Ovary (tissue), 9 donors: ENCODE results near the gene MTR. TPM values are rescaled to one million over a fixed set of nuclear protein-coding genes. Genes with fewer than 3 reads are reported as not detected.

Experiments used
- DNase-seq, 5 donors: peaks; one replicate each; pipeline ENCODE4 v3.0.0-alpha.2; 2019 to 2020
- H3K27ac ChIP-seq, 2 donors: fragments of 200-600 bp; one replicate each; pipeline versions ENCODE4 v1.5.1 to v1.8.0; 2019 to 2022
- H3K27me3 ChIP-seq: fragments of 200-600 bp; one replicate; pipeline ENCODE4 v1.8.0; 2022
- H3K36me3 ChIP-seq: fragments of 200-600 bp; sonication (generic); one replicate; pipeline ENCODE4 v1.5.1; 2019
- H3K4me1 ChIP-seq: one replicate; pipeline ENCODE4 v1.8.1; 2013; ENCODE audit warnings: mild to moderate bottlenecking, moderate library complexity; ENCODE audit not compliant: insufficient read depth
- H3K4me3 ChIP-seq: fragments of 200-600 bp; sonication (generic); one replicate; pipeline ENCODE4 v1.5.1; 2017
- H3K9me3 ChIP-seq, 2 donors: fragments of 200-600 bp in 1 of 2; sonication (generic) in 1 of 2; one replicate each; pipeline versions ENCODE4 v1.5.1 to v1.8.1; 2013 to 2019; ENCODE audit warnings: mild to moderate bottlenecking in 1 of 2, moderate library complexity in 1 of 2
- EP300 ChIP-seq: sonication (generic); formaldehyde crosslinking; IDR thresholded peaks from one replicate; pipeline ENCODE4 v1.6.1; 2017; ENCODE audit warnings: antibody characterized with exemption
- POLR2A ChIP-seq: fragments of 450-650 bp; IDR thresholded peaks from one replicate; pipeline ENCODE4 v1.6.1; 2017; ENCODE audit warnings: antibody characterized with exemption, mild to moderate bottlenecking, moderate library complexity
- WGBS, 3 donors: extraction: QIAGEN DNeasy Blood & Tissue Kit in 1 of 3; methylation state at CpG; one replicate each; pipeline versions ENCODE4 v1.1.5 to v1.1.7; 2013 to 2017; 5-methylcytosine and 5-hydroxymethylcytosine counted together
- intact Hi-C, 4 donors: fragments of 100-400 bp; cut with DNase I; formaldehyde crosslinking; loops; one replicate each; pipeline versions ENCODE4 v1.11.0 to v1.15.1; 2022 to 2023
- polyA plus RNA-seq, 2 donors: library from polyadenylated mRNA; stranded (reverse); fragments of 200-250 nt in 1 of 2; fragments of 350-450 nt in 1 of 2; fragmentation: Illumina TruSeq in 1 of 2; extraction: RNeasy Lipid Tissue Mini Kit (QIAGEN cat#74804) in 1 of 2; gene quantifications; one replicate each; pipeline ENCODE4 v1.2.3, GENCODE V29; 2013 to 2014
- total RNA-seq, 7 donors: library from RNA; depleted of rRNA in 2 of 7; stranded (reverse); fragments of >200 nt in 2 of 7; fragmentation: NEBNext Ultra II Directional in 3 of 7; extraction: Animal tissue kit (Norgen Biotek cat#: 25700) in 3 of 7; gene quantifications; one replicate each; pipeline versions ENCODE4 v1.1.0 to v1.2.4, GENCODE V29; 2016 to 2023
- TF ChIP-seq, protein P1 (sequence below), 3 donors: fragments of 450-650 bp in 2 of 3; fragments of 200-600 bp in 1 of 3; IDR thresholded peaks; one replicate each; pipeline versions ENCODE4 v1.5.1 to v1.8.0; 2016 to 2022; ENCODE audit warnings: antibody characterized with exemption in 3 of 3, mild to moderate bottlenecking in 1 of 3
- donor health status: DM: no; HTN: no; CAD: no; lungs with moderate emphysema.
- donor health status: DM: no; HTN: no; CAD: no.
- donor health status: Bipolar disorder and iron deficiency.
- donor health status: DM: yes; HTN: yes; CAD: no.
- donor health status: DM: no; HTN: no; CAD: no.
- donor health status: DM: yes; HTN: yes; CAD: no.

MTR gene
- total and polyA plus RNA-seq, 9 donors: 10.2 to 60.8 (median 49.5) TPM

DNA sequence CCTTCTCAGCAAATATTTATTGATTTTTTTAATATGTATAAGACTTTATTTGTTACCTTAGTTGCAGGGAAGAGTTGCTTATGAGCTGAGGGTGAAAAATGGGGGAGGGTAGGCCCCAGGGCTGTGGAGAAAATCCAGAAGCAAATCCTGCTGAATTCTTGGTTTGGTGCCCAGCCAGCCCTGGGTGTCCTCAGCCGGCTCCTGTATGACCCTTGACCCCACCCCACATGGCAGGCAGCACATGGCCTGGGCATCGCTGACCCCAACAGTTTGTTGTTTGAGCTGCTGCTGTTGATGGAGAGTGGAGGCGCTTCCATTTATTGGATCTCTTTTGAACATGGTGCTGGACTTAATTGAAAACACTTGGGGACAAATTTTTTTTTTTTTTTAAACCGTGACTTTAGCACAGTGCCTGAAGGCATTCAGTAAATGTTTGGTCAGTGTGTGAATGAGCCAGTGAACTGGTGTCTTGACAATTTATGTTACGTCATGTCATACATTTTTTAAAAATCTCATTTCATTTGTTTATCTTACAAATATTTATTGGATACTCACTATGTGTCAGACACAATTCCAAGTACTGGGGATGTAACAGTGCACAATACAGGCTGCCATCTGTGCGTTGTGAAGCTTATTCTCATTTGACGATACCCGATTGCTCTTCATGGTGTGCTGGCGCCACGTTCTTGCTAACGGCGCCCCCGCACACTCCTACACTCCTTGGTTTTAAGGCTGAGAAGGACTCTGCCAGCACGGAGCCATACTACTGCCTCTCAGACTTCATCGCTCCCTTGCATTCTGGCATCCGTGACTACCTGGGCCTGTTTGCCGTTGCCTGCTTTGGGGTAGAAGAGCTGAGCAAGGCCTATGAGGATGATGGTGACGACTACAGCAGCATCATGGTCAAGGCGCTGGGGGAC is 98.8 kb downstream of the MTR start:
- no peak overlapping the region for H3K27ac ChIP-seq

DNA sequence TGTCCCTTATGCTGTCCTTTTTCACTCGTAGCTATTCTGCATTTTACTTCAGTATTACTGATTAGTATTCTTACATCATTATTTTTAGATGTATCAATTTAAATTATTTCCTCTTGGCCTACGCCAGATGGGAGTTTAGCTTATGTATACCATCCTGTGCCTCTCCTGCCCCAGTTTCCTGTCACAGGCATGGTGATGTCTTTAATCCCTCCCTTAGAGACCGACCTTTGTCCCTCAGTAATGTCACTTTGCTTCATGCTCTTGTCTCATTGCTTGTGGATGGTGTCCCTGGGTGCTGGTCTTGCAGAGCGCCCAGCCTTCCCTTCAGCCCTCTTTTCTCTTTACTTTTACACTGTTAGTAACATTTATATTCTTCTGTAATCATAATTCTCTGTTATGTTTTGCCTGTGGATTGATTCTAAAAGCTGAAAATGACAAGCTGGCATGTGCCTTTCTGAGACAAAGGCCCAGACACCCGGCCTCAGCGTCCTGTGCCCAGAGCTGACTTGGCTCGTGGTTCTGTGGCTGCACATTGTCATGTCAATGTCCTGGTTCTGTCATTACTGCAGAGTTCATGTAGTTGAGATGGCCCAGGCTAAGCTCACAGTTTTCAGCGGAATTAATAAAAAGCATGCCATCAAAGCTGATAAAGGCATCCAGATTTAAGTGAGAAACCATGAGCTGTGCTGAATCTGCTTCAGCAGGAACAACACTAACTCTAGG is 100.7 kb downstream of the MTR start:
- Histone ChIP-seq H3K36me3 (no peaks in the 10 kb centered on the region), H3K27me3 (no peaks in the 10 kb centered on the region), H3K4me1 (no peaks in the 10 kb centered on the region), H3K27ac (no peak overlapping the region), H3K4me3 (no peak overlapping the region), H3K9me3 (no peaks in the 10 kb centered on the region)
- intact Hi-C loops: no loop called here
- WGBS, 3 donors: 88 to 92% (median 91%) methylated on average over 8 of the region's 8 CpGs
- no peak for DNase-seq
- TF ChIP-seq EP300 (no peak), POLR2A (no peak)
- TF ChIP-seq, protein P1, sequence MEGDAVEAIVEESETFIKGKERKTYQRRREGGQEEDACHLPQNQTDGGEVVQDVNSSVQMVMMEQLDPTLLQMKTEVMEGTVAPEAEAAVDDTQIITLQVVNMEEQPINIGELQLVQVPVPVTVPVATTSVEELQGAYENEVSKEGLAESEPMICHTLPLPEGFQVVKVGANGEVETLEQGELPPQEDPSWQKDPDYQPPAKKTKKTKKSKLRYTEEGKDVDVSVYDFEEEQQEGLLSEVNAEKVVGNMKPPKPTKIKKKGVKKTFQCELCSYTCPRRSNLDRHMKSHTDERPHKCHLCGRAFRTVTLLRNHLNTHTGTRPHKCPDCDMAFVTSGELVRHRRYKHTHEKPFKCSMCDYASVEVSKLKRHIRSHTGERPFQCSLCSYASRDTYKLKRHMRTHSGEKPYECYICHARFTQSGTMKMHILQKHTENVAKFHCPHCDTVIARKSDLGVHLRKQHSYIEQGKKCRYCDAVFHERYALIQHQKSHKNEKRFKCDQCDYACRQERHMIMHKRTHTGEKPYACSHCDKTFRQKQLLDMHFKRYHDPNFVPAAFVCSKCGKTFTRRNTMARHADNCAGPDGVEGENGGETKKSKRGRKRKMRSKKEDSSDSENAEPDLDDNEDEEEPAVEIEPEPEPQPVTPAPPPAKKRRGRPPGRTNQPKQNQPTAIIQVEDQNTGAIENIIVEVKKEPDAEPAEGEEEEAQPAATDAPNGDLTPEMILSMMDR (IDR thresholded peaks at IDR 0.05): no peak

More for the DNA sequence above, 98.8 kb downstream of the MTR start:
- Histone ChIP-seq H3K9me3 (no peaks in the 10 kb centered on the region), H3K36me3 (no peaks in the 10 kb centered on the region), H3K27me3 (no peaks in the 10 kb centered on the region), H3K4me3 (no peak overlapping the region), H3K4me1 (no peaks in the 10 kb centered on the region)
- TF ChIP-seq POLR2A (no peak), EP300 (no peak)
- WGBS, 3 donors: 89 to 91% (median 90%) methylated on average over 19 of the region's 19 CpGs
- intact Hi-C loops: no loop called here
- DNase-seq: no peak

DNA sequence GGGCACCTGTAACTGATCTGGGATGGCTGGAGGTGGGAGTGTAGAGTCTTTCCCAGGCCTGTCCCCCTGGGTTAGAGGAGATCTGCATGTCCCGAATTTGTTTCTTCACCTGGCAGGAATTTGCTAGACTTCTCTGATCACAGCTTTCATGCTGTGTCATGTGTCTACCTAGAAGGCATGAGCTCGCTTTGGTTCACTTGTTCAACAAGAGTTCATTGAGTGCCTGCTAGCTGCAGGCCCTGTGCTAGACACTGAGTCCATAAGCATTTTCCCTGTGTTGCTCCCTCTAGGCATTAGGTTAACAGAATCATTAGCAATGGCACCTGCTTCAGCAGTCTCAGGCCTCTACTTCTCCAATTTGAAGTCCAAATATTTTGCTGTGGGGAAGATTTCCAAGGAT is 101.6 kb downstream of the MTR start:
- intact Hi-C loops: no loop called here
- no peaks in the 10 kb centered on the region for H3K27me3 ChIP-seq
- H3K27ac ChIP-seq: no peak overlapping the region
- DNase-seq: no peak
- H3K4me1 ChIP-seq: no peaks in the 10 kb centered on the region
- 89 to 97% (median 91%) methylated on average over 2 of the region's 2 CpGs for WGBS, 3 donors
- TF ChIP-seq EP300: no peak
- no peak for TF ChIP-seq POLR2A
- TF ChIP-seq, protein P1 (IDR thresholded peaks at IDR 0.05): no peak
- no peaks in the 10 kb centered on the region for H3K36me3 ChIP-seq
- peaks cover 0 to 4% of the 10 kb centered on the region in 2 donors for H3K9me3 ChIP-seq
- H3K4me3 ChIP-seq: no peak overlapping the region

DNA sequence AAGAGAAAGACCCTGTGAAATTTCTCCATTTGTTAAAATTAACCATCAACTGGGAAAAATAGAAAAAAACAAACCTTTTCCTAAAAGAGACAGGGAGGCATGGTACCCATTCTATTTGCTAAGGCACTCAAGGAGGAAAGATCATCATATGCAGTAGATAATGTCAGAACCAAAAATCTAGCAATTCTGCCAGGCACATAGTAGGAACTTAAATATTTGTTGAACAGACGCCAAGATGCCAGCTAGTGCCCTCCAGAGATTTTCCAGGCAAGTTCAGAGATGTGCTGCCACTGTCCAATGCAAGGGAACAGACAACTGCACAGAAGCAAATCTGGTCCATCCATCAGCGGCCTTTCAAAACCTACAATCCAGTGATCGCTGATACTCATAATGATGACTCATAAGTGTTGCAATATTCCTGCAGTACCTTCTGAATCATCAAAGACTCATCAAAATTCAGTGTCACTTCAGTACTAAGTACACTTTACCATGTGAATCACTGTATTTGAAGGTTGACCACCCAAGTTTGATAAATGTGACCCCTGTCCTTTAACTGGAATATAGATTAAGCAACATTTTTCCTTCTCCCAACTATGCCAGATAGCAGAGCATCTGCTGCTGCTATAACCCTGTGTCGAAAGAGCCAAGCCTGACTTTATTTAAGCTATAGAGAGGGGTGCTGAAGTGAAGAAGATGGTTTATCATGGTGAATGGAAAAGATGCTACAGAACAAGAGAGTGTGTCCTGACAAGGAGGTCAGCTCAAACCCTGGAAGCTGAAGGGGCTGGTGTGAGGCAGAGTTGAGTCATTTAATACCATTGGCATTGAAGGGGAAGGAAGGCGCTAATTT is 110.0 kb downstream of the MTR start:
- no peaks in the 10 kb centered on the region for H3K36me3 ChIP-seq
- H3K4me1 ChIP-seq: no peaks in the 10 kb centered on the region
- DNase-seq: no peak
- peaks cover 0 to 5% of the 10 kb centered on the region in 2 donors for H3K9me3 ChIP-seq
- no peaks in the 10 kb centered on the region for H3K27me3 ChIP-seq
- no peak for TF ChIP-seq EP300
- TF ChIP-seq, protein P1 (IDR thresholded peaks at IDR 0.05): no peak
- no peak for TF ChIP-seq POLR2A
- 86 to 91% (median 90%) methylated on average over 5 of the region's 5 CpGs for WGBS, 3 donors
- no peak overlapping the region for H3K4me3 ChIP-seq
- intact Hi-C loops: no loop called here
- H3K27ac ChIP-seq: no peak overlapping the region
